ENCODE measurements around the gene RFC3. TPM values are rescaled to one million over a fixed set of nuclear protein-coding genes. Genes with fewer than 3 reads are reported as not detected.

Gene RFC3
- total RNA-seq, 4 donors from 2014 or later: 4.2 to 5.6 (median 4.7) TPM

GRCh38 chr13:33860526-33860925, 42.6 kb downstream of the RFC3 start:
- H3K27ac ChIP-seq (replicated peaks in 1 of 4): no peak overlapping the region
- no peak overlapping the region for H3K4me3 ChIP-seq
- 94% methylated on average over 9 of the region's 9 CpGs for WGBS
- no peaks in the 10 kb centered on the region for H3K36me3 ChIP-seq
- DNase-seq (ENCODE audit: extremely low spot score): no peak
- H3K9me3 ChIP-seq: peaks cover 0 to 3% (median 0%) of the 10 kb centered on the region in 4 donors
- no peaks in the 10 kb centered on the region for H3K4me1 ChIP-seq
- intact Hi-C loops (cut with DNase I): no loop called here
- TF ChIP-seq CTCF (IDR thresholded peaks at IDR 0.05): no peak
- TF ChIP-seq EP300 (IDR thresholded peaks at IDR 0.05): no peak
- no peaks in the 10 kb centered on the region for H3K27me3 ChIP-seq

- Histone ChIP-seq H3K4me3 (no peak overlapping the region), H3K4me1 (no peaks in the 10 kb centered on the region), H3K27me3 (no peaks in the 10 kb centered on the region), H3K9me3 (no peaks in the 10 kb centered on the region), H3K36me3 (no peaks in the 10 kb centered on the region), H3K27ac (replicated peaks in 1 of 4) (no peak overlapping the region)
- no peak for TF ChIP-seq CTCF (IDR thresholded peaks at IDR 0.05)
- TF ChIP-seq POLR2AphosphoS5 (IDR thresholded peaks at IDR 0.05): no peak
- no peak for TF ChIP-seq POLR2A (IDR thresholded peaks at IDR 0.05; ENCODE audit: low read depth)
- no peak for TF ChIP-seq EP300 (IDR thresholded peaks at IDR 0.05)
- WGBS: 70% methylated on average over 5 of the region's 5 CpGs
- intact Hi-C loops (cut with DNase I): no loop called here
- DNase-seq (ENCODE audit: extremely low spot score): no peak
Observed at GRCh38 chr13:33862016-33862415, 44.1 kb downstream of the RFC3 start.

- TF ChIP-seq POLR2A (IDR thresholded peaks at IDR 0.05; ENCODE audit: low read depth): no peak
- no peak for TF ChIP-seq POLR2AphosphoS5 (IDR thresholded peaks at IDR 0.05)
- TF ChIP-seq EP300 (IDR thresholded peaks at IDR 0.05): no peak
- no peak for TF ChIP-seq CTCF (IDR thresholded peaks at IDR 0.05)
- H3K36me3 ChIP-seq: no peaks in the 10 kb centered on the region
- no peak overlapping the region for H3K4me3 ChIP-seq
- 63% methylated on average over 3 of the region's 3 CpGs for WGBS
- no peaks in the 10 kb centered on the region for H3K9me3 ChIP-seq
- DNase-seq (ENCODE audit: extremely low spot score): no peak
- intact Hi-C loops (cut with DNase I): no loop called here
- no peaks in the 10 kb centered on the region for H3K27me3 ChIP-seq
- no peak overlapping the region for H3K27ac ChIP-seq (replicated peaks in 1 of 4)
- H3K4me1 ChIP-seq: no peaks in the 10 kb centered on the region
Observed at GRCh38 chr13:33863188-33863789, 45.3 kb downstream of the RFC3 start.

- TF ChIP-seq EP300 (IDR thresholded peaks at IDR 0.05) (no peak), POLR2A (IDR thresholded peaks at IDR 0.05; ENCODE audit: low read depth) (no peak), CTCF (IDR thresholded peaks at IDR 0.05) (no peak), POLR2AphosphoS5 (IDR thresholded peaks at IDR 0.05) (no peak)
- WGBS: 90% methylated on average over 4 of the region's 4 CpGs
- no peak for DNase-seq (ENCODE audit: extremely low spot score)
- Histone ChIP-seq H3K27me3 (no peaks in the 10 kb centered on the region), H3K9me3 (no peaks in the 10 kb centered on the region), H3K27ac (replicated peaks in 1 of 4) (no peak overlapping the region), H3K36me3 (no peaks in the 10 kb centered on the region), H3K4me1 (no peaks in the 10 kb centered on the region), H3K4me3 (no peak overlapping the region)
- intact Hi-C loops (cut with DNase I): no loop called here
Observed at GRCh38 chr13:33865945-33866344, 48.0 kb downstream of the RFC3 start.

GRCh38 chr13:33867472-33867871, 49.5 kb downstream of the RFC3 start:
- no peaks in the 10 kb centered on the region for H3K9me3 ChIP-seq
- H3K27me3 ChIP-seq: no peaks in the 10 kb centered on the region
- no peak for DNase-seq (ENCODE audit: extremely low spot score)
- H3K4me1 ChIP-seq: no peaks in the 10 kb centered on the region
- H3K27ac ChIP-seq (replicated peaks in 1 of 4): no peak overlapping the region
- intact Hi-C loops (cut with DNase I): no loop called here
- no peaks in the 10 kb centered on the region for H3K36me3 ChIP-seq
- H3K4me3 ChIP-seq: no peak overlapping the region
- TF ChIP-seq EP300 (IDR thresholded peaks at IDR 0.05) (no peak), POLR2AphosphoS5 (IDR thresholded peaks at IDR 0.05) (no peak), POLR2A (IDR thresholded peaks at IDR 0.05; ENCODE audit: low read depth) (no peak), CTCF (IDR thresholded peaks at IDR 0.05) (no peak)
- whole genome bisulfite sequencing: 95% methylated on average over 3 of the region's 3 CpGs

Measured in esophagus muscularis mucosa (tissue), 4 donors.